ENCODE results near the gene NEDD8.
A peak's percentile ranks its signal among the peaks of the same experiment; 100 is the strongest.

Gene NEDD8

GRCh38 chr14:24192933-24193332 lies 39.2 kb downstream of the NEDD8 start:
- Histone ChIP-seq H3K4me2 (ENCODE audit: low read length) (no peak overlapping the region), H3K27me3 (ENCODE audit: control insufficient read depth, low read length) (no peaks in the 10 kb centered on the region), H3K79me2 (ENCODE audit: control insufficient read depth, low read length) (peaks cover 50% of the 10 kb centered on the region), H3K36me3 (ENCODE audit: control insufficient read depth, low read length) (peaks cover 44% of the 10 kb centered on the region), H3K27ac (ENCODE audit: low read depth, low read length) (no peak overlapping the region), H3K9me3 (ENCODE audit: control insufficient read depth, insufficient read depth, low read length) (no peaks in the 10 kb centered on the region), H4K20me1 (ENCODE audit: control insufficient read depth, insufficient read depth, low read depth, low read length) (no peaks in the 10 kb centered on the region), H3K4me1 (ENCODE audit: control insufficient read depth, low read length) (peaks cover 32% of the 10 kb centered on the region), H3F3A (ENCODE audit: control insufficient read depth, insufficient read depth) (peaks cover 22% of the 10 kb centered on the region), H3K4me3 (ENCODE audit: low read length) (no peak overlapping the region), H3K9me2 (replicated peaks; ENCODE audit: control insufficient read depth, low read length) (no peaks in the 10 kb centered on the region)
- TF ChIP-seq EZH2phosphoT487 (IDR thresholded peaks at IDR 0.05; ENCODE audit: borderline replicate concordance, low read length) (no peak), CTCF (IDR thresholded peaks at IDR 0.05; ENCODE audit: low read depth, low read length, poor library complexity, severe bottlenecking) (no peak)

DNA sequence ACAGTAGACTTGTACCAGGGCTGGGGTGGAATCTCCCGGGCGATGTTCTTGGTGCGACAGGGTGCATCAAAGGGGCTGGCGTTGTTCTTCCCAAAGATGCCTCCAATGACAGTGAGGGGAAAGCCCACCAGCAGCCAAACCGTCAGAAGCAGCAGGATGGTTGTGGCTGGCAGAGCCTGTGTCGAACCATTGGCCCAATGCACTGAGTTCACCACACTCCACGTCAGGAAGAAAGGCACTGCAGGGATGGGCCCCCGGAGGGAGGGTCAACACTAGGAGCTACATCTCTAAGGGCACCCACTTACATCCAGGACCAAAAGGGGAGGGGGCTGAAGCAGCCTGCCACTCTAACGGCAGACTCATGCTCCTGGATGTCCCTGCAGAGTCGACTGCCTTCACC lies 41.8 kb downstream of the NEDD8 start:
- H3K4me1 ChIP-seq (ENCODE audit: control insufficient read depth, low read length) = peaks cover 34% of the 10 kb centered on the region
- TF ChIP-seq EZH2phosphoT487 (IDR thresholded peaks at IDR 0.05; ENCODE audit: borderline replicate concordance, low read length) (no peak), CTCF (IDR thresholded peaks at IDR 0.05; ENCODE audit: low read depth, low read length, poor library complexity, severe bottlenecking) (no peak)
- H3K4me2 ChIP-seq (ENCODE audit: low read length) = no peak overlapping the region
- H3K79me2 ChIP-seq (ENCODE audit: control insufficient read depth, low read length) = peaks cover 44% of the 10 kb centered on the region
- no peaks in the 10 kb centered on the region for H3K9me3 ChIP-seq (ENCODE audit: control insufficient read depth, insufficient read depth, low read length)
- H3K9me2 ChIP-seq (replicated peaks; ENCODE audit: control insufficient read depth, low read length) = no peaks in the 10 kb centered on the region
- H3K36me3 ChIP-seq (ENCODE audit: control insufficient read depth, low read length) = peaks cover 65% of the 10 kb centered on the region
- peaks cover 19% of the 10 kb centered on the region for H3F3A ChIP-seq (ENCODE audit: control insufficient read depth, insufficient read depth)
- no peak overlapping the region for H3K27ac ChIP-seq (ENCODE audit: low read depth, low read length)
- H3K27me3 ChIP-seq (ENCODE audit: control insufficient read depth, low read length) = no peaks in the 10 kb centered on the region
- H3K4me3 ChIP-seq (ENCODE audit: low read length) = no peak overlapping the region
- H4K20me1 ChIP-seq (ENCODE audit: control insufficient read depth, insufficient read depth, low read depth, low read length) = no peaks in the 10 kb centered on the region

- no peaks in the 10 kb centered on the region for H3K27me3 ChIP-seq (ENCODE audit: control insufficient read depth, low read length)
- H3F3A ChIP-seq (ENCODE audit: control insufficient read depth, insufficient read depth) = peaks cover 19% of the 10 kb centered on the region
- H4K20me1 ChIP-seq (ENCODE audit: control insufficient read depth, insufficient read depth, low read depth, low read length) = no peaks in the 10 kb centered on the region
- TF ChIP-seq CTCF (IDR thresholded peaks at IDR 0.05; ENCODE audit: low read depth, low read length, poor library complexity, severe bottlenecking) (no peak), EZH2phosphoT487 (IDR thresholded peaks at IDR 0.05; ENCODE audit: borderline replicate concordance, low read length) (no peak)
- H3K36me3 ChIP-seq (ENCODE audit: control insufficient read depth, low read length) = peaks cover 71% of the 10 kb centered on the region
- peak overlapping the region; percentile 25; the same call in 1 of the 2 replicates for H3K27ac ChIP-seq (ENCODE audit: low read depth, low read length)
- peak overlapping the region; percentile 90 for H3K4me2 ChIP-seq (ENCODE audit: low read length)
- no peaks in the 10 kb centered on the region for H3K9me3 ChIP-seq (ENCODE audit: control insufficient read depth, insufficient read depth, low read length)
- peaks cover 37% of the 10 kb centered on the region for H3K79me2 ChIP-seq (ENCODE audit: control insufficient read depth, low read length)
- H3K4me1 ChIP-seq (ENCODE audit: control insufficient read depth, low read length) = peaks cover 27% of the 10 kb centered on the region
- peak overlapping the region; percentile 80 for H3K4me3 ChIP-seq (ENCODE audit: low read length)
- H3K9me2 ChIP-seq (replicated peaks; ENCODE audit: control insufficient read depth, low read length) = no peaks in the 10 kb centered on the region
Observed at GRCh38 chr14:24189460-24189859, 42.7 kb downstream of the NEDD8 start.

- Histone ChIP-seq H3K27me3 (ENCODE audit: control insufficient read depth, low read length) (no peaks in the 10 kb centered on the region), H3K9me2 (replicated peaks; ENCODE audit: control insufficient read depth, low read length) (no peaks in the 10 kb centered on the region), H3K9me3 (ENCODE audit: control insufficient read depth, insufficient read depth, low read length) (no peaks in the 10 kb centered on the region), H3K79me2 (ENCODE audit: control insufficient read depth, low read length) (peaks cover 32% of the 10 kb centered on the region), H3K27ac (ENCODE audit: low read depth, low read length) (peak overlapping the region; percentile 25; the same call in 1 of the 2 replicates), H4K20me1 (ENCODE audit: control insufficient read depth, insufficient read depth, low read depth, low read length) (no peaks in the 10 kb centered on the region), H3K36me3 (ENCODE audit: control insufficient read depth, low read length) (peaks cover 71% of the 10 kb centered on the region), H3F3A (ENCODE audit: control insufficient read depth, insufficient read depth) (peaks cover 14% of the 10 kb centered on the region), H3K4me1 (ENCODE audit: control insufficient read depth, low read length) (peaks cover 23% of the 10 kb centered on the region), H3K4me3 (ENCODE audit: low read length) (peak overlapping the region; percentile 80), H3K4me2 (ENCODE audit: low read length) (peak overlapping the region; percentile 90)
- no peak for TF ChIP-seq EZH2phosphoT487 (IDR thresholded peaks at IDR 0.05; ENCODE audit: borderline replicate concordance, low read length)
- TF ChIP-seq CTCF (IDR thresholded peaks at IDR 0.05; ENCODE audit: low read depth, low read length, poor library complexity, severe bottlenecking) = no peak
Observed at GRCh38 chr14:24189059-24189375, 43.1 kb downstream of the NEDD8 start.

Measured in DOHH2 (cell line).